GM03348 (cell line): Measurements from ENCODE around the gene RBM47.

Experiments used
- DNase-seq: peaks from one replicate; pipeline ENCODE4 v3.0.0; 2012; ENCODE audit warnings: low spot score

Gene RBM47

DNA sequence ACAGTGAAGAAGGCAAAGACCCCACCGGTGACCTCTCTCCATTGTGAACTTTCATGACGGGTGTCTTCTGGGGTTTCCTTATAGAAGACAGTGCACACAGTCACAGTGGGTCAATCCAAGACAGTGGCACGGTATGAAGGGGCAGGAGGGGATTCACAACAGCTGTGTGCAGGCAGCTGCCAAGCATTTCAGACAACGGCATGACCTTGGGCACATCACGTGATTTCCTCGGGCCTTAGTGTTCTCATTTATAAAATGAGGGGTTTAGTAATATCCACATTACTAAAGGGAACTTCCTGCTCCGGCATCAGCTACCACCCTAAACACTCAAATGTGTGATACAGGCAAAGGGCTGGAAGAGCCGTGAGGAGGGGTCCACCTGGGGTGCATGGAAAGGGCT, 42.9 kb downstream of the RBM47 start:
- DNase-seq = no peak

GRCh38 chr4:40586034-40586433, 43.6 kb downstream of the RBM47 start:
- no peak for DNase-seq

- no peak for DNase-seq
Observed at GRCh38 chr4:40585201-40585799, 44.4 kb downstream of the RBM47 start.

- DNase-seq = no peak
Observed at GRCh38 chr4:40584517-40585141, 45.0 kb downstream of the RBM47 start.

- no peak for DNase-seq
Observed at GRCh38 chr4:40583850-40584439, 45.7 kb downstream of the RBM47 start.

DNA sequence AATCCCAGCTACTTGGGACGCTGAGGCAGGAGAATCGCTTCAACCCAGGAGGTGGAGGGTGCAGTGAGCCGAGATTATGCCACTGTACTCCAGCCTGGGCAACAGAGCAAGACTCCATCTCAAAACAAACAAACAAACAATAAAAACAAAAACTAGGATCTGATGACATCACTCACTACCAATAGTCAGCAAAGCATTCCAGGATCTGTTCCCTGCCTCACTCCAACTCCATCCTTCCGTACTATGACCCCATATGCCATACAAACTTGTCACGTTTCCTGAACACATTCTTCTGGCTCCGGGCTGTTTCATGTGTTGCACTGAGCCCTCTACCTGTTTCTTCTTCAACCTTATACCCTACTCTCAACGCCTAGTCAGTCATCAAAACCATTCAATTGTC, 47.3 kb downstream of the RBM47 start:
- no peak for DNase-seq

DNA sequence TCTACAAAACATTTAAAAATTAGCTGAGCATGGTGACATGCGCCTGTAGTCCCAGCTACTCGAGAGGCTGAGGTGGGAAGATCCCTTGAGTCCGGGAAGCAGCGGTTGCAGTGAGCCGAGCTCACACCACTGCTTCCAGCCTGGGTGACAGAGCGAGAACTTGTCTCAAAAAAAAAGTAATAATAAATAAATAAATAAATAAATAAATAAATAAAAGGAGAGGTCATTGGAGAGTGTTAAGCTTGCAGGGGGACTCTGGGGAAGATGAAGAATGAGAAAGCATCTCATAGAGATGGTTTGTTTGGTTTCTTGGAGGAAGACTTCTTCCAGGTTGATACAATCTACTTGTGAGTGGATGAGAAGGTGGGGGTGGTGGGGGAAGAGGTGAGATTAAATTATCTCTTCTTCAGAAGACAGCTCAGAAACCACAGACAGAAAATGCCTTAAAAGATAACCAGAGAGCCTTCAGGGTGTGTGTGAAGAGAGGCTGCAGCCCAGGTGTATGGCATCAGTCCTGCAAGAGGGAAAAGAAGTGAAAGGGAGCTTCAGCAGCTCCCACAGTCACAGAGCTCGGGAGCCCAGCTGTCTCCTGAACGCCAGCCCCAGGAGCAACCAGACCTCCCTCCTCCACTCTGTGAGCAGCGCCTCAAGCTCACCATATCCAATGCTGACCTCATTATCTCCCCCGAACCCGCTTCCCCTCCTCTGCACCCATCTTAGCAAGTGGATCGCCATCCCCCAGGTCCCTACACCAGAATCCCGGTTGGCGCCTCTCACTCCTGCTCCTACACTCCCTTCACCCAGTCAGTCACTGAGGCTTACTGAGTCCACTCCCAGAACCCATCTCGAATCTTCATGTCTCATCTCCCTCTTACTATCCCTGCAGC, 48.2 kb downstream of the RBM47 start:
- no peak for DNase-seq

DNA sequence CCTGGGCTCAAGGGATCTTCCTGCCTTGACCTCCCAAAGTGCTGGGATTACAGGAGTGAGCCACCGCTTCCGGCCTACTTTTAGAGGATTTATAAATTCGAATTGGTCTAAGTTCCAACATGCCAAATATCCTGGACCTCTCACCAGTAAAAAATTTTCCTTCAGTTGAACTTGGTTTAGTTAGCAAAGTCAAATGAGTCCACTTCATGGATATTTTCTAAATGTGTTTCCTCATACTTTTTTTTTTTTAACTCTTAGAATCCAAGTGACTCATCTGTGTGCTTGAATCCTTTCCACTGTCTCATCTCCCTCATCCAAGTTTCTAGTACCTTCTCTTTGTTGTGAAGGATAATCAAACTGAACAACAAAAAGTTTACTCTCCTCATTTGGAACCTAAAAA, 49.7 kb downstream of the RBM47 start:
- peak; percentile 51 for DNase-seq

DNA sequence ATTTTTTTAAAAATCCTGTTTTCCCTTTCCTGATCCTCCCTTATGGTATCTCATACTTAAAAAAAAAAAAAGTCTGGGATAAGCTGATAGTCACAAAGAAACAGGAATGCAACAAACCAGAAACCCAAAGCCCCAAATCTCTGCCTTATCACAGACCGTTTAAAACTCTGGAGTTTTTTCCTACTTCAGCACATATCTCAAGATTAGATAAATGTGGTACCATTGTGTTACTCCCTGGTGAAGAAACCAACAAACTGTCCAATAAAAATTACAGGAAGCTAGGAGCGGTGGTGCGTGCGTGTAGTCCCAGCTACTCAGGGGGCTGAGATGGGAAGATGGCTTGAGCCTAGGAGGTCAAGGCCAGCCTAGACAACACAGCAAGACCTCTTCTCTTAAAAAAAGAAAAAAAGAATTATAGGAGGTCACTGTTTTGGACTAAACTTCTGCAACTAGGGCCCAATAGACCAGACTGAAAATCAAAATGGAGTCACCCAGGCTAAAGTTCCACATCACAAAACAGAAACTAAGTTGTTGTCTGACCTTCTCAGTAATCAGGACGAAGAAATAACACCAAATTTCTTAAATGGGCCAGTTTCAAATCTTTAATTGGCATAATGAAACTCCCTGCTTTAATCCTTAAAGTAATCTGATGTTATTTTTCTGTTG, 51.9 kb downstream of the RBM47 start:
- DNase-seq = no peak

DNA sequence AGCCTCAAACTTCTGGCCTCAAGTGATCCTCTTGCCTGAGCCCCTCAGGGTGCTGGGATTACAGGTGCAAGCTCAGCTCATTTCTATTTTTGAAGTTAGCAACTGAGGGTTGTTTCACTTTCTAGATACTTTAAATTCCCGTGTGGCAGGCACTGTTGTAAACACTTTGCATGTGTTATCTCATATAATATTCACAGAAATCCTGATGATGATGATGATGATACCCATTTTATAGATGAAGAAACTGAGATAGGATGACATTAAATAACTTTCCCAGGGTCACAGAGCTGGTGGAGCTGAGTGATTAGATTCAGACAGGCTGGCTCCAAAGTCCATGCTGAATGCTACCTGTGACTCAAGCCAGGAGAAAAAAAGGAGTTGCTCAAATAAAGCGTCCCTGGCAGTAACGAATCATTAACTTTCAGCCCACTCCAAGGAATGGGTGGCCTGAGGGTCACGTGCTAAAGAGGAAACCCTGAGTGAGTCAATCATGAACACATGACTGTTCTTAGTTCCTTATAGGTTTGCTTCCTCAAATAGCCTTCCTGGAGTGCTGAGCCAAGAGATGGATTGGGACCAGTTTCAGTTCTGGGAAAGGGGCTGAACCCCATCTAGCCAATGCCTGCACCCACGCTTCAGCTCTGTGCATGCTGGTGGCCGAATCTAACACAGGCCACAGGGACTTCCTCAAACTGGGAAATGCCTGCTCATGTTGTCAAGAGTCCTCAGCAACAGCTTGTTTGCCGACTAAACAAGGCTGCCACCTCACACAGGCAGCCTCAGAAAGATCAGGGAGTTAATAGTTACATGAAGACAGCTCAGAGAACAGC, 52.8 kb downstream of the RBM47 start:
- peak; percentile 79 for DNase-seq

- peak; percentile 13 for DNase-seq
Observed at GRCh38 chr4:40575846-40576245, 53.8 kb downstream of the RBM47 start.

GRCh38 chr4:40573593-40574311, 55.9 kb downstream of the RBM47 start:
- DNase-seq = no peak

DNA sequence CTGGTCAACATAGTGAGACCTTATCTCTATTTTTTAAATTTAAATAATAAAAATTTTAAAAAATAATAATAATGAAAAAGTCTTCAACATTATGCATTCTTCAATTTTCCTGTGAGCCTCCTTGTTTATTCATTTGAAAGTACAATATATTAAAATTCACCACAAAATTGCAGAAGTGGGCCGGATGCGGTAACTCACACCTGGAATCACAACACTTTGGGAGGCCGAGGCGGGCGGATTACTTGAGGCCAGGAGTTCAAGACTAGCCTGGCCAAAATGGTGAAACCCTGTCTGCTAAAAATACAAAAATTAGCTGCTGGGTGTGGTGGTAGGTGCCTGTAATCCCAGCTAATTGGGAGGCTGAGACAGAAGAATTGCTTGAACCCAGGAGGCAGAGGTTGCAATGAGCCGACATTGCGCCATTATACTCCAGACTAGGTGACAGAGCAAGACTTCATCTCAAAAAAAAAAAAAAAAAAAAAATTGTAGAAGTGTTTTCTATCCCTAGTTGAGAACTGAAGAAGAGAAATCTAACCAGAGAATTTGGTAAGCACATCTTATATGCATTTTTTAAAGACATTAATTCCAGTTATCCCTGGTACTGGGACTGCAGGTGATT, 56.9 kb downstream of the RBM47 start:
- DNase-seq = no peak

- no peak for DNase-seq
Observed at GRCh38 chr4:40571208-40571607, 58.5 kb downstream of the RBM47 start.

- no peak for DNase-seq
Observed at GRCh38 chr4:40570348-40571077, 59.2 kb downstream of the RBM47 start.

GRCh38 chr4:40564815-40565483, 64.7 kb downstream of the RBM47 start:
- DNase-seq = no peak

DNA sequence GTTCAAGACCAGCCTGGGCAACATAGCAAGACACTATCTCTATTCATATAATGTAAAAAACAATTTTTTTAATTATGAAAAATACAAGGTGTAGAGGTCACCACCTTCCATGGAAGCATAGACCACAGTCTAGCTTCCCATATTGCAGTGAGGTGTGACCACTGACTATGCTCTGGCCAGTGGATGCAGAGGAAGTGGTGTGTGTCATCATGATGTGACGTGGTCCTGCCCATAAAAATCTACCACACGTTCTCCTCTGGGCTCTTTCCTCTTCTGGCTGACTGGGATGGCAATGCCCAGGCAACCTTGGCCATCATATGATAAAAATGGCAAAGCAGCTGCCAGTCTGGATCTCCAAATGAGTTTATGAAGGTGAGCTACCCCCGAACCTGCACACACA, 65.7 kb downstream of the RBM47 start:
- DNase-seq = no peak

- DNase-seq = no peak
Observed at GRCh38 chr4:40563401-40563800, 66.3 kb downstream of the RBM47 start.

DNA sequence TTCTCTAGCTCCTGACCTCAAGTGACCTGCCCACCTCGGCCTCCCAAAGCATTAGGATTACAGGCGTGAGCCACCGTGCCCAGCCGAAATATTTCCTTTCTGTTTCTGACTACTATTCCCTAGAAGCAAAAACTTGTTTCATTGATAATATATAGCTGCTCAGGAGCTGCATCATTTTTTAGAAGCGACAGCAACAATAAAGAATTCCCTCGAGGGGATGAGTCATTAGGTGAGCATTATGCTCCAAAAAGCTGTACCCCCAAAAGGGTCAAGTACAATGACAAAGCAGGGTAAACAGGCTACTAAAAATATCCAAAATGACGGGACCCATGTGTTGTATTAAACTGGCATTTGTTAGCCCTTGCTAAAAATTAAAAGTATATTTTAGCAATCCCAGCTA, 67.0 kb downstream of the RBM47 start:
- no peak for DNase-seq
